Vagina (tissue), 2 donors: ENCODE measurements around the gene B4GALNT3. TPM values are rescaled to one million over a fixed set of nuclear protein-coding genes. Genes with fewer than 3 reads are reported as not detected.

Experiments used
- DNase-seq, 2 donors: peaks; one replicate each; pipeline ENCODE4 v3.0.0-alpha.2; 2017; ENCODE audit errors: extremely low spot score in 2 of 2
- H3K27ac ChIP-seq: fragments of 200-600 bp; sonication (generic); one replicate; pipeline ENCODE4 v1.5.1; 2019
- H3K27me3 ChIP-seq: fragments of 200-600 bp; sonication (generic); one replicate; pipeline ENCODE4 v1.5.1; 2019
- H3K36me3 ChIP-seq, 2 donors: fragments of 200-600 bp; sonication (generic); one replicate each; pipeline ENCODE4 v1.5.1; 2017 to 2019
- H3K4me1 ChIP-seq: fragments of 200-600 bp; sonication (generic); one replicate; pipeline ENCODE4 v1.5.1; 2019
- H3K4me3 ChIP-seq, 2 donors: fragments of 200-600 bp; sonication (generic); 1 replicate in 1 of 2; 2 replicates in 1 of 2; pipeline ENCODE4 v1.5.1; 2016 to 2019
- H3K9me3 ChIP-seq: fragments of 200-600 bp; sonication (generic); one replicate; pipeline ENCODE4 v1.5.1; 2019
- CTCF ChIP-seq, 3 experiments: fragments of 450-650 bp in 2 of 3; fragments of 200-600 bp in 1 of 3; sonication (generic) in 1 of 3; IDR thresholded peaks; one replicate each; pipeline ENCODE4 v1.5.1; 2017 to 2019; ENCODE audit warnings: antibody characterized with exemption in 3 of 3, mild to moderate bottlenecking in 2 of 3, moderate library complexity in 2 of 3
- POLR2A ChIP-seq, 2 donors: fragments of 450-650 bp; IDR thresholded peaks; one replicate each; pipeline ENCODE4 v1.6.1; 2017; ENCODE audit warnings: antibody characterized with exemption in 2 of 2, mild to moderate bottlenecking in 2 of 2, moderate library complexity in 2 of 2
- POLR2AphosphoS5 ChIP-seq, 2 donors: sonication (generic); formaldehyde crosslinking; IDR thresholded peaks; one replicate each; pipeline ENCODE4 v1.9.0; 2017; ENCODE audit warnings: antibody characterized with exemption in 2 of 2, mild to moderate bottlenecking in 2 of 2, low read depth in 1 of 2; ENCODE audit not compliant: insufficient read depth in 1 of 2
- intact Hi-C: fragments of 100-400 bp; cut with DNase I; formaldehyde crosslinking; loops from one replicate; pipeline ENCODE4 v1.15.1; 2023
- total RNA-seq: library from RNA; depleted of rRNA; stranded (reverse); fragments of >200 nt; gene quantifications from one replicate; pipeline ENCODE4 v1.2.3, GENCODE V29; 2016

Gene B4GALNT3
- total RNA-seq, 1 donor from 2014 or later = 13.3 TPM

- H3K9me3 ChIP-seq = no peaks in the 10 kb centered on the region
- TF ChIP-seq POLR2AphosphoS5 (IDR thresholded peaks at IDR 0.05; ENCODE audit: insufficient read depth in 1 of 2, low read depth in 1 of 2) = no peak
- H3K27ac ChIP-seq = no peak overlapping the region
- H3K4me3 ChIP-seq = no peak overlapping the region
- peaks cover 3% of the 10 kb centered on the region for H3K4me1 ChIP-seq
- H3K27me3 ChIP-seq = no peaks in the 10 kb centered on the region
- H3K36me3 ChIP-seq = no peaks in the 10 kb centered on the region
- intact Hi-C loops = no loop called here
- DNase-seq = no peak
These were observed 6.3 kb downstream of the B4GALNT3 start for GRCh38 chr12:466039-466438.

- TF ChIP-seq CTCF (IDR thresholded peaks at IDR 0.05) (no peak), POLR2AphosphoS5 (IDR thresholded peaks at IDR 0.05; ENCODE audit: insufficient read depth in 1 of 2, low read depth in 1 of 2) (no peak), POLR2A (IDR thresholded peaks at IDR 0.05) (no peak)
- DNase-seq = no peak
- no peaks in the 10 kb centered on the region for H3K9me3 ChIP-seq
- no peak overlapping the region for H3K27ac ChIP-seq
- no peaks in the 10 kb centered on the region for H3K27me3 ChIP-seq
- no peak overlapping the region for H3K4me3 ChIP-seq
- intact Hi-C loops = no loop called here
- no peaks in the 10 kb centered on the region for H3K4me1 ChIP-seq
- H3K36me3 ChIP-seq = no peaks in the 10 kb centered on the region
These were observed 7.0 kb downstream of the B4GALNT3 start for GRCh38 chr12:466762-467161.

GRCh38 chr12:467591-467990, 7.9 kb downstream of the B4GALNT3 start:
- H3K27me3 ChIP-seq = no peaks in the 10 kb centered on the region
- H3K4me1 ChIP-seq = no peaks in the 10 kb centered on the region
- intact Hi-C loops = no loop called here
- no peak for DNase-seq
- no peak for TF ChIP-seq POLR2A (IDR thresholded peaks at IDR 0.05)
- TF ChIP-seq POLR2AphosphoS5 (IDR thresholded peaks at IDR 0.05; ENCODE audit: insufficient read depth in 1 of 2, low read depth in 1 of 2) = peak in 1 of 2 donors; percentile 48
- no peaks in the 10 kb centered on the region for H3K9me3 ChIP-seq
- H3K36me3 ChIP-seq = no peaks in the 10 kb centered on the region
- H3K27ac ChIP-seq = no peak overlapping the region
- H3K4me3 ChIP-seq = no peak overlapping the region

- H3K4me1 ChIP-seq = no peaks in the 10 kb centered on the region
- intact Hi-C loops = no loop called here
- no peaks in the 10 kb centered on the region for H3K9me3 ChIP-seq
- no peak overlapping the region for H3K27ac ChIP-seq
- no peak for DNase-seq
- H3K4me3 ChIP-seq = no peak overlapping the region
- H3K36me3 ChIP-seq = no peaks in the 10 kb centered on the region
- no peaks in the 10 kb centered on the region for H3K27me3 ChIP-seq
- TF ChIP-seq CTCF (IDR thresholded peaks at IDR 0.05) (no peak), POLR2AphosphoS5 (IDR thresholded peaks at IDR 0.05; ENCODE audit: insufficient read depth in 1 of 2, low read depth in 1 of 2) (no peak), POLR2A (IDR thresholded peaks at IDR 0.05) (no peak)
These were observed 9.1 kb downstream of the B4GALNT3 start for GRCh38 chr12:468671-469389.

GRCh38 chr12:470133-470532, 10.4 kb downstream of the B4GALNT3 start:
- H3K27me3 ChIP-seq = no peaks in the 10 kb centered on the region
- intact Hi-C loops = no loop called here
- TF ChIP-seq CTCF (IDR thresholded peaks at IDR 0.05) = no peak
- TF ChIP-seq POLR2A (IDR thresholded peaks at IDR 0.05) = no peak
- TF ChIP-seq POLR2AphosphoS5 (IDR thresholded peaks at IDR 0.05; ENCODE audit: insufficient read depth in 1 of 2, low read depth in 1 of 2) = no peak

GRCh38 chr12:473198-473597, 13.5 kb downstream of the B4GALNT3 start:
- no peaks in the 10 kb centered on the region for H3K27me3 ChIP-seq

More at GRCh38 chr12:470133-470532, 10.4 kb downstream of the B4GALNT3 start:
- H3K36me3 ChIP-seq = no peaks in the 10 kb centered on the region
- H3K4me1 ChIP-seq = no peaks in the 10 kb centered on the region
- H3K9me3 ChIP-seq = no peaks in the 10 kb centered on the region
- no peak overlapping the region for H3K4me3 ChIP-seq
- no peak overlapping the region for H3K27ac ChIP-seq
- DNase-seq = no peak

More at GRCh38 chr12:473198-473597, 13.5 kb downstream of the B4GALNT3 start:
- intact Hi-C loops = no loop called here
- TF ChIP-seq POLR2AphosphoS5 (IDR thresholded peaks at IDR 0.05; ENCODE audit: insufficient read depth in 1 of 2, low read depth in 1 of 2) (no peak), POLR2A (IDR thresholded peaks at IDR 0.05) (no peak), CTCF (IDR thresholded peaks at IDR 0.05) (no peak)
- H3K27ac ChIP-seq = no peak overlapping the region
- DNase-seq = no peak
- no peaks in the 10 kb centered on the region for H3K36me3 ChIP-seq
- no peaks in the 10 kb centered on the region for H3K4me1 ChIP-seq
- no peak overlapping the region for H3K4me3 ChIP-seq
- H3K9me3 ChIP-seq = no peaks in the 10 kb centered on the region
